ENCODE results near the gene CHD2.

The CHD2 gene

GRCh38 chr15:92889390-92890107, 10.6 kb upstream of the CHD2 start:
- TF ChIP-seq BACH2 (CRISPR knock-in tag; IDR thresholded peaks at IDR 0.05; ENCODE audit: borderline replicate concordance), result no peak
- no peak for TF ChIP-seq ZNF70 (CRISPR knock-in tag; IDR thresholded peaks at IDR 0.05)
- no peak for TF ChIP-seq ESRRG (CRISPR knock-in tag; IDR thresholded peaks at IDR 0.05)
- TF ChIP-seq CREB5 (CRISPR knock-in tag; IDR thresholded peaks at IDR 0.05; ENCODE audit: low read depth), result no peak
- no peak for ATAC-seq

DNA sequence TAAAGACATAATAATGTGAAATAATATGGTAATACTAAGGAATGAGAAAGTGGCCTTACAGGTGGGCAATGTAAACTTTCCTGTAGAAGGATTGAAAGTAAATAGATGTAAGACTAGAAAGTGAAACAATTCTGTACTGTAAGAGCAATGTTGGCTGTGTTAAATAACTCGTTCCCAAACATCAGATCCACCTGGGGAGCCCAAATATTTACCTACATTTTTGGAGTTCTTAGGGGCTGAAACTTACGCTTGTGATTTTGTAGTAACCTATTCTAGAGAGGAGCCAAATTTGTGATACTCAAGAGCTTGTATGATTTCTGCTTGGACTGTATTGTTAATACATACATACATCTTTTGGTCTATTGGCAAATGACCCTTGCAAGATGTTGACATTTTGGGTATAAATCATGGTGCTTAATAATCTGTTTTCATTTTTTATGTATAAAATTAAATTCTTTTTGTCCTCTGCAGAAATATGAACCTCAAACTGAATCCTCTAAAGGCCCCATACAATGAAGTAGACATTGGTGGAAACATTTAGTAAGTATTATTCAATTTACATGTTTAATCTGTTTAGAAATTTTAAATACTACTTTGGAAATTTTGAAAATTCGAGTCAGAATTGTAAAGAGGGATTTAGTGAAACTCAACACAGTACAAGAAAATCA, 8.5 kb upstream of the CHD2 start:
- ATAC-seq, result no peak
- TF ChIP-seq ZNF8 (CRISPR knock-in tag; IDR thresholded peaks at IDR 0.05), result no peak
- TF ChIP-seq ESRRG (CRISPR knock-in tag; IDR thresholded peaks at IDR 0.05), result no peak
- TF ChIP-seq OSR1 (CRISPR knock-in tag; IDR thresholded peaks at IDR 0.05), result no peak
- no peak for TF ChIP-seq ZC3H10 (CRISPR knock-in tag; IDR thresholded peaks at IDR 0.05)
- TF ChIP-seq SNAI2 (CRISPR knock-in tag; IDR thresholded peaks at IDR 0.05), result no peak
- no peak for TF ChIP-seq ZNF70 (CRISPR knock-in tag; IDR thresholded peaks at IDR 0.05)
- no peak for TF ChIP-seq TSHZ2 (CRISPR knock-in tag; IDR thresholded peaks at IDR 0.05)
- TF ChIP-seq CSRNP3 (CRISPR knock-in tag; IDR thresholded peaks at IDR 0.05), result no peak

DNA sequence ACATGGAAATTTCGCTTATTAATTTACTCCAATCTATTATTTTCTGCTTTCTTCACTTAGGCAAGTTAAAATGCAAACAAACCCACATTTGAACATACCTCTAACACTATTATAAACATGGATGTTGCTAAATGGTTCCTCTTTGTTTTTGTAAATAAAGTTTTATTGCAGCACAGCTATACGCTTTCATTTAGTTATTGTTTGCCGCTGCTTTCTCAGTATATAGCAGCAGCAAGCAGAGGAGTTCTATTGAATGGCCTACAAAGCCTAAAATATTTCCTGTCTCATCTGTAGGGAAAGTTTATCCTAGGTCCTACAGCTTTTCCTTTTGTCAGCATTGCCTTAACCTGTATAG, 7.9 kb upstream of the CHD2 start:
- ATAC-seq, result no peak
- TF ChIP-seq ZFP30 (CRISPR knock-in tag; IDR thresholded peaks at IDR 0.05) (no peak), TOX (CRISPR knock-in tag; IDR thresholded peaks at IDR 0.05; ENCODE audit: borderline replicate concordance) (no peak), RARB (CRISPR knock-in tag; IDR thresholded peaks at IDR 0.05) (no peak), ARNTL (CRISPR knock-in tag; IDR thresholded peaks at IDR 0.05; ENCODE audit: borderline replicate concordance, low read depth) (no peak), GLIS3 (CRISPR knock-in tag; IDR thresholded peaks at IDR 0.05) (no peak), BACH2 (CRISPR knock-in tag; IDR thresholded peaks at IDR 0.05; ENCODE audit: borderline replicate concordance) (no peak), TSHZ2 (CRISPR knock-in tag; IDR thresholded peaks at IDR 0.05) (no peak), ZNF565 (CRISPR knock-in tag; conservative IDR thresholded peaks at IDR 0.05; ENCODE audit: low read depth) (no peak)

DNA sequence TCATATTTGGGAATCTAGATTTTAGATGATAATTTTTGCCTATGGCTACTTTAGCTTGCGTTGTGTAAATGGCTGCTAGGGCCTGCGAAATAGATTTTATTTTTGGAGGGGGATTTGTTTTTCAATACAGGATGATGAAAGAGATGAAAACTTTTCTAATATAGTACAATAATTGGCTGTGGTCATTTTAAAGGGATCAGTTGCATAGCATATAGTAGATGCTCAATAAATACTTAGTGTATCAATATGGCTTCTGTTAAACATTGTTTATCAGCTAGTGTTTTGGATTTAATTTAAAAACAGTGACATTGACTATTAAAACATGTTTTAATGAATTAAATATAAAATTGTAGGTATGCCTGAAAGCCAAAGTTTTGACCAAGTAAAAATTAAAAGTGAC, 6.9 kb upstream of the CHD2 start:
- no peak for ATAC-seq
- no peak for TF ChIP-seq ARNTL (CRISPR knock-in tag; IDR thresholded peaks at IDR 0.05; ENCODE audit: borderline replicate concordance, low read depth)
- TF ChIP-seq PPARA (CRISPR knock-in tag; IDR thresholded peaks at IDR 0.05; ENCODE audit: borderline replicate concordance), result no peak
- no peak for TF ChIP-seq ZFP30 (CRISPR knock-in tag; IDR thresholded peaks at IDR 0.05)
- TF ChIP-seq, protein P1, sequence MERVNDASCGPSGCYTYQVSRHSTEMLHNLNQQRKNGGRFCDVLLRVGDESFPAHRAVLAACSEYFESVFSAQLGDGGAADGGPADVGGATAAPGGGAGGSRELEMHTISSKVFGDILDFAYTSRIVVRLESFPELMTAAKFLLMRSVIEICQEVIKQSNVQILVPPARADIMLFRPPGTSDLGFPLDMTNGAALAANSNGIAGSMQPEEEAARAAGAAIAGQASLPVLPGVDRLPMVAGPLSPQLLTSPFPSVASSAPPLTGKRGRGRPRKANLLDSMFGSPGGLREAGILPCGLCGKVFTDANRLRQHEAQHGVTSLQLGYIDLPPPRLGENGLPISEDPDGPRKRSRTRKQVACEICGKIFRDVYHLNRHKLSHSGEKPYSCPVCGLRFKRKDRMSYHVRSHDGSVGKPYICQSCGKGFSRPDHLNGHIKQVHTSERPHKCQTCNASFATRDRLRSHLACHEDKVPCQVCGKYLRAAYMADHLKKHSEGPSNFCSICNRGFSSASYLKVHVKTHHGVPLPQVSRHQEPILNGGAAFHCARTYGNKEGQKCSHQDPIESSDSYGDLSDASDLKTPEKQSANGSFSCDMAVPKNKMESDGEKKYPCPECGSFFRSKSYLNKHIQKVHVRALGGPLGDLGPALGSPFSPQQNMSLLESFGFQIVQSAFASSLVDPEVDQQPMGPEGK (CRISPR knock-in tag; IDR thresholded peaks at IDR 0.05; ENCODE audit: borderline replicate concordance), result no peak
- no peak for TF ChIP-seq ZNF565 (CRISPR knock-in tag; conservative IDR thresholded peaks at IDR 0.05; ENCODE audit: low read depth)
- TF ChIP-seq CSDC2 (CRISPR knock-in tag; IDR thresholded peaks at IDR 0.05), result no peak
- TF ChIP-seq ISL1 (CRISPR knock-in tag; IDR thresholded peaks at IDR 0.05), result no peak
- TF ChIP-seq RARB (CRISPR knock-in tag; IDR thresholded peaks at IDR 0.05), result no peak
- no peak for TF ChIP-seq CREB5 (CRISPR knock-in tag; IDR thresholded peaks at IDR 0.05; ENCODE audit: low read depth)
